ENCODE measurements around the gene TTC39B. TPM values are rescaled to one million over a fixed set of nuclear protein-coding genes. Genes with fewer than 3 reads are reported as not detected.

The TTC39B gene
- total RNA-seq, 1 experiment from 2014 or later: 22.2 TPM

Other genes with a start within 250 kb of the TTC39B start
- gene SNAPC3, start 115.7 kb upstream of the TTC39B start, total RNA-seq (2014; rRNA removed; shearing (Covaris generic); ENCODE audit: low replicate concordance): 132 and 172 TPM in 2 replicates
- gene PSIP1, start 203.8 kb upstream of the TTC39B start, total RNA-seq (2014; rRNA removed; shearing (Covaris generic); ENCODE audit: low replicate concordance): 347 and 505 TPM in 2 replicates
- gene CCDC171, start 245.8 kb upstream of the TTC39B start, total RNA-seq (2014; rRNA removed; shearing (Covaris generic); ENCODE audit: low replicate concordance): 6.6 and 9.1 TPM in 2 replicates

Data from MG63 (cell line).